ENCODE results near the gene PAPSS1. TPM values are rescaled to one million over a fixed set of nuclear protein-coding genes. Genes with fewer than 3 reads are reported as not detected.

PAPSS1 gene
- total and polyA plus RNA-seq, 2 experiments from 2014 or later: 72.0 to 85.8 TPM

GRCh38 chr4:107689912-107690587 is 30.0 kb downstream of the PAPSS1 start:
- ATAC-seq: no peak
- Mint-ChIP-seq H3K27me3 (ENCODE audit: insufficient read depth, low read depth, poor library complexity) (no peaks in the 10 kb centered on the region), H3K4me1 (no peaks in the 10 kb centered on the region; the same call in 1 of the 3 replicates), H3K4me3 (no peak overlapping the region), H3K36me3 (ENCODE audit: low read depth) (peaks cover 16% of the 10 kb centered on the region; the same call in 2 of the 3 replicates), H3K27ac (no peak overlapping the region), H3K9me3 (no peaks in the 10 kb centered on the region)
- Histone ChIP-seq H3K4me1 (ENCODE audit: insufficient read depth) (peaks cover 14% of the 10 kb centered on the region; the same call in 1 of the 2 replicates), H3K9me2 (ENCODE audit: insufficient read depth) (no peaks in the 10 kb centered on the region), H3K36me3 (ENCODE audit: insufficient read depth) (peaks cover 8% of the 10 kb centered on the region; the same call in 1 of the 2 replicates), H3K4me2 (no peak overlapping the region), H3K79me2 (replicated peaks; ENCODE audit: insufficient read depth) (peaks cover 43% of the 10 kb centered on the region), H3K4me3 (no peak overlapping the region), H2AFZ (no peak overlapping the region), H3F3A (replicated peaks; ENCODE audit: low read depth) (no peaks in the 10 kb centered on the region), H3K27ac (ENCODE audit: low read depth) (no peak overlapping the region), H3K27me3 (ENCODE audit: insufficient read depth) (no peaks in the 10 kb centered on the region), H4K20me1 (replicated peaks; ENCODE audit: insufficient read depth) (peaks cover 3% of the 10 kb centered on the region; the same call in 1 of the 2 replicates)
- TF ChIP-seq POLR2AphosphoS5 (IDR thresholded peaks at IDR 0.05; ENCODE audit: low read depth) (no peak), ZNF462 (CRISPR knock-in tag; IDR thresholded peaks at IDR 0.05) (no peak), ZNF331 (CRISPR knock-in tag; IDR thresholded peaks at IDR 0.05; ENCODE audit: low read depth) (no peak), NANOG (IDR thresholded peaks at IDR 0.05; ENCODE audit: borderline replicate concordance) (no peak), JUNB (IDR thresholded peaks at IDR 0.05; ENCODE audit: unreplicated experiment) (no peak), EZH2 (IDR thresholded peaks at IDR 0.05; ENCODE audit: low read depth, unreplicated experiment) (no peak), STAT1 (IDR thresholded peaks at IDR 0.05; ENCODE audit: unreplicated experiment) (no peak), ETS1 (IDR thresholded peaks at IDR 0.05) (no peak), EZH2phosphoT487 (IDR thresholded peaks at IDR 0.05; ENCODE audit: unreplicated experiment) (no peak), ZNF114 (CRISPR knock-in tag; IDR thresholded peaks at IDR 0.05) (no peak), REST (IDR thresholded peaks at IDR 0.05; ENCODE audit: unreplicated experiment) (no peak), CREB1 (CRISPR knock-in tag; IDR thresholded peaks at IDR 0.05; ENCODE audit: low read depth) (no peak)
- DNase-seq (ENCODE audit: low spot score): no peak
